ENCODE measurements around the gene PLEKHA7.
"Not testable (repeated sequence)": the region's sequence is repeated elsewhere in the genome, so short reads cannot be mapped to it uniquely, and the experiment has no call there.

Gene PLEKHA7

DNA sequence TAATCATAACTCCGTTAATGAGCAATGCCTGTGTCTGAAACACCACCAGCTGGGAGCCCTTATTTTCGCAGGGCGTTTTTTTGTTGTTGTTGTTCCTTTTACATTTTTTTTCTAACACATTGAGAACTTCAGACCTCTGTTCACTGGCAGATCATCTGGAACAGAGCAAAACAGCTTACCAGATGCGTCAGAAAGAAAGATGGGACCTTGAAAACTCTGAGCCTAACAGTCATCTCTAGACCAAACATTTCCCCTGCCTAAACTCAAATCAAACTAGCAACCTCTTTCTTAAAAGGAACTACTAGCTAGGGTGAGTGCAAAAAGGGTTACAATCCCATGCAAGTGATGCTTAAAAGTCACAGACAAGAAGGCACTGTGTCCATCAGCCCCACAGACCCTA, 93.2 kb downstream of the PLEKHA7 start:
- Histone ChIP-seq H3K4me1 (ENCODE audit: insufficient read depth, low read length) (peaks cover 11% of the 10 kb centered on the region), H3K9me3 (ENCODE audit: insufficient read depth, low read depth, low read length) (no peaks in the 10 kb centered on the region), H3K27ac (ENCODE audit: low read depth, low read length) (no peak overlapping the region), H3K27me3 (ENCODE audit: insufficient read depth, low read length) (peaks cover 43% of the 10 kb centered on the region), H3K9ac (ENCODE audit: low read depth, low read length) (no peak overlapping the region), H3K36me3 (ENCODE audit: insufficient read depth, low read length) (no peaks in the 10 kb centered on the region), H3K4me3 (ENCODE audit: low read length) (no peak overlapping the region)
- WGBS = 96% methylated on average over 4 of the region's 4 CpGs

DNA sequence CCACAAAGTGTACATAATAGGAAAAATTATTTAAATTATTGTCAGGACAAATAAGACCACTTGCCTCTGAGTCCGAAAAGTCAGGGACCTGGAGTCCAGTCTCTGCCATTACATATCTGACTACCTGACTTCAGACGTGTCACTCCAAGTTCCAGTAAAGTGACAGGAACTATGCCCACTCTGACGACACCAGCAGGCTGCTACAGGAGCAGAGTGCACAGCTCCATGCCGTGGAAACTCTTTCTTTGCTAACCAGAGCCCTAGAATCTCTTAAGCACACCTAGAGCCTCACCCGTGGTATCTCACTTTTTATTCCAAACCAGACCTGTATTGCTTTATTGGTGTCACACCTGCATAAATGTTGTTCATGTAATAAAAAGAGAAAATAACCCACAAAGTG, 93.7 kb downstream of the PLEKHA7 start:
- Histone ChIP-seq H3K9me3 (ENCODE audit: insufficient read depth, low read depth, low read length) (no peaks in the 10 kb centered on the region), H3K4me1 (ENCODE audit: insufficient read depth, low read length) (peaks cover 8% of the 10 kb centered on the region), H3K27ac (ENCODE audit: low read depth, low read length) (no peak overlapping the region), H3K4me3 (ENCODE audit: low read length) (no peak overlapping the region), H3K27me3 (ENCODE audit: insufficient read depth, low read length) (peaks cover 39% of the 10 kb centered on the region), H3K36me3 (ENCODE audit: insufficient read depth, low read length) (no peaks in the 10 kb centered on the region), H3K9ac (ENCODE audit: low read depth, low read length) (no peak overlapping the region)
- 86% methylated on average over 5 of the region's 5 CpGs for WGBS

DNA sequence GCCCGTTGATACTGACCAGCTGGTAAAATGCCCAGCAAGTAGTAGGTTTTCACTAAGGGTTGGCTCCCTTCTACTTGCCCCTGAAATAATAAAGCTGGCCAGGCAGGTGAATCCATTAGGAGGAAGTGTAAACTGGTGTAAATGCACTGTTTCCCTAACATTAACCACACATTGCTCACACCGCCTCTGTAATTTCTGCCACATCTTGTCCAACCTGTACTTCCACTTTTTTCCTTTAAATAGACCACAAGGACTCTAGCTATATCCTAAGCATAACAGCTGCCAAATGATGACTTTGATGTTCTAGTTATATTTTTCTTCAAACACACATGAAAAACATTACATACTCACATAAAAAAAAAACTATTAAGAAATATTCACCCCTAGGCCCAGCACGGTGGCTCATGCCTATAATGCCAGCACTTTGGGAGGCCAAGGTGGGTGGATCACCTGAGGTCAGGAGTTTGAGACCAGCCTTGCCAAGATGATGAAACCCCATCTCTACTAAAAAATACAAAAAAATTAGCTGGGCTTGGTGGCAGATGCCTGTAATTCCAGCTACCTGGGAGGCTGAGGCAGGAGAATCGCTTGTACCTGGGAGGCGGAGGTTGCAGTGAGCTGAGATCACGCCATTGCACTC, 95.6 kb downstream of the PLEKHA7 start:
- H3K4me1 ChIP-seq (ENCODE audit: insufficient read depth, low read length); H3K9ac ChIP-seq (ENCODE audit: low read depth, low read length); H3K9me3 ChIP-seq (ENCODE audit: insufficient read depth, low read depth, low read length); H3K4me3 ChIP-seq (ENCODE audit: low read length); H3K27ac ChIP-seq (ENCODE audit: low read depth, low read length); H3K36me3 ChIP-seq (ENCODE audit: insufficient read depth, low read length): not testable (repeated sequence)
- H3K27me3 ChIP-seq (ENCODE audit: insufficient read depth, low read length) = peaks cover 20% of the 10 kb centered on the region
- WGBS = 96% methylated on average over 6 of the region's 6 CpGs

DNA sequence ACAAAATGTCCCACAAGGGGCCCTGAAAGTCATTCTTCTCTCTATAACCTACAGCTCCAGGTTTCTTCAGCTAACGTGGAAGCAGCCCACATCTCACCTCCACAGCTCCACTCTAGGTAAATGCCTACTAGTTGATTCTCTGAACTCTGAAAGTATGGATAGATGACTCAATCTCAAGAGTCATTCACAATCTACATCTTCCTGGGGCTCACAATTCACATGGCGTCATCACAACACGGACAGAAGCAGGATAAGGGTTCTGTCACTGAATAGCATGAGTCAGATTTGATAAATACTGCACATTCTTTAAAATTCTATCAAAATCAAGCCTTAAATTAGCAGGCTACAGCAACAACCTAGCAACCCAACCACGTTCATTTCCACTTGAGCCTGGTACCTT, 96.3 kb downstream of the PLEKHA7 start:
- Histone ChIP-seq H3K9ac (ENCODE audit: low read depth, low read length) (no peak overlapping the region), H3K27me3 (ENCODE audit: insufficient read depth, low read length) (peaks cover 12% of the 10 kb centered on the region), H3K4me1 (ENCODE audit: insufficient read depth, low read length) (peaks cover 6% of the 10 kb centered on the region; the same call in 1 of the 2 replicates), H3K27ac (ENCODE audit: low read depth, low read length) (no peak overlapping the region), H3K4me3 (ENCODE audit: low read length) (no peak overlapping the region), H3K9me3 (ENCODE audit: insufficient read depth, low read depth, low read length) (no peaks in the 10 kb centered on the region), H3K36me3 (ENCODE audit: insufficient read depth, low read length) (no peaks in the 10 kb centered on the region)
- 91% methylated on average over 4 of the region's 4 CpGs for WGBS

DNA sequence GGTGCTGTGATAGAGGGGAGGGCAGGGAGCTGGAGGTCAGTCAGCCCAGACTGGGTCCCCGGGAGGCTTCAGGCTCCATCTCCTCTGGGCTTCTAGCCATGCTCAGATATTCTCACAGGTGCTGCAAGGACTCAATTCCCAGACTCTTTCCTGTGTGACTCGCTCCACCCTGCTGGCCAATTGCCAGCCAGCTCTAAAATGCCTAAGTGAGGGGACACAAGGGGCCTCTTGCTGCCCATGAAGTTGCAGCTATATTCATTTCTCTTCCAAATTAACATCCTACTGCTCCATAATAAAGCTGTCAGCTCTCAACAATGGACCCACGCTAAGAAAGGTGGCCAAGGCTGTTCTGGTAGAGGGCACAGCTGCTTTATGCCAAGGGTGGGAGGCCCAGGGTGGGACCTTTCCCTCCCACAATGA, 101.5 kb downstream of the PLEKHA7 start:
- no peaks in the 10 kb centered on the region for H3K9me3 ChIP-seq (ENCODE audit: insufficient read depth, low read depth, low read length)
- peaks cover 9% of the 10 kb centered on the region; the same call in 1 of the 2 replicates for H3K4me1 ChIP-seq (ENCODE audit: insufficient read depth, low read length)
- no peak overlapping the region for H3K27ac ChIP-seq (ENCODE audit: low read depth, low read length)
- H3K4me3 ChIP-seq (ENCODE audit: low read length) = no peak overlapping the region
- 62% methylated on average over 3 of the region's 3 CpGs for WGBS
- H3K9ac ChIP-seq (ENCODE audit: low read depth, low read length) = no peak overlapping the region
- no peaks in the 10 kb centered on the region for H3K27me3 ChIP-seq (ENCODE audit: insufficient read depth, low read length)
- H3K36me3 ChIP-seq (ENCODE audit: insufficient read depth, low read length) = no peaks in the 10 kb centered on the region

DNA sequence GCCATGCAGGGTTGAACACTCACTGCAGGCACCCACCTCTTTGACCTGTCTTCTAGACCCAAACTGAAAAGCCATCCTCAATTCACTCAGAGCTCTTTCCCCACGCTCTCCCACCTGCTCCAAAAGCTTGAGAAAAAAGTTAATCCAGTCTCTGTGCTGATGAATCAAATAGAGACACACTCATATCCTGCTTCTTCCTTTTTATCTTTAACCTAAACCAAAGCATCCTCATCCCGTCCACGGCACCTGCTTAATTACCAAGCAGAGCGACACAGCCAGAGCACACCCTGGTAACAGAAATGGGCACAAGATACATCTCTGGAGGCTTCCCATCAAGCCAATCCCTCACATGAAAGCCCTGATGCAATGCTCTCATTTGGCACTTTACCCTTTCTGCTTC, 102.6 kb downstream of the PLEKHA7 start:
- H3K9ac ChIP-seq (ENCODE audit: low read depth, low read length) = peak overlapping the region; percentile 11; the same call in 1 of the 2 replicates
- H3K27me3 ChIP-seq (ENCODE audit: insufficient read depth, low read length) = no peaks in the 10 kb centered on the region
- no peak overlapping the region for H3K27ac ChIP-seq (ENCODE audit: low read depth, low read length)
- H3K36me3 ChIP-seq (ENCODE audit: insufficient read depth, low read length) = no peaks in the 10 kb centered on the region
- H3K4me3 ChIP-seq (ENCODE audit: low read length) = no peak overlapping the region
- H3K9me3 ChIP-seq (ENCODE audit: insufficient read depth, low read depth, low read length) = no peaks in the 10 kb centered on the region
- peaks cover 9% of the 10 kb centered on the region; the same call in 1 of the 2 replicates for H3K4me1 ChIP-seq (ENCODE audit: insufficient read depth, low read length)
- WGBS = 95% methylated on average over 4 of the region's 4 CpGs

DNA sequence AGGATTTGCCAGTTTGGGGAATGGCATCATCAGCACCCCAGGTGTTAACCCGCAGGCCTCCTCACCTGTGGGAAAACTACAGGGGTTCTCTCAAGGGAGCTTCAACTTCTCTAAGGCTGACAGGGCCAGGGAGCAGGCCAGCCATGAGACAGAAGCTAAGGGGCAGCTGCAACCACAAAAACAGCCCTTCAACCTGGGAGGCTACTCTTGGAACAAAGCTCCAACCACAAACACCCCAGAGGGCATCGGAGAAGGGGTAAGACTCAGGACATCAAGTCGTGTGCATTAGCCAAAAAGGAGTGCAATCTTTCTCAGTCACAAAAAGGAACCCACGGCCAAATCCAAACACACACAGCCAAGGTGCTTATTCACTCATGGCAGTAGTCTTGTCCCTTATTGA, 103.0 kb downstream of the PLEKHA7 start:
- Histone ChIP-seq H3K36me3 (ENCODE audit: insufficient read depth, low read length) (no peaks in the 10 kb centered on the region), H3K9ac (ENCODE audit: low read depth, low read length) (peak overlapping the region; percentile 11; the same call in 1 of the 2 replicates), H3K27me3 (ENCODE audit: insufficient read depth, low read length) (no peaks in the 10 kb centered on the region), H3K27ac (ENCODE audit: low read depth, low read length) (no peak overlapping the region), H3K4me3 (ENCODE audit: low read length) (no peak overlapping the region), H3K9me3 (ENCODE audit: insufficient read depth, low read depth, low read length) (no peaks in the 10 kb centered on the region), H3K4me1 (ENCODE audit: insufficient read depth, low read length) (peaks cover 9% of the 10 kb centered on the region; the same call in 1 of the 2 replicates)
- WGBS = 86% methylated on average over 4 of the region's 4 CpGs

DNA sequence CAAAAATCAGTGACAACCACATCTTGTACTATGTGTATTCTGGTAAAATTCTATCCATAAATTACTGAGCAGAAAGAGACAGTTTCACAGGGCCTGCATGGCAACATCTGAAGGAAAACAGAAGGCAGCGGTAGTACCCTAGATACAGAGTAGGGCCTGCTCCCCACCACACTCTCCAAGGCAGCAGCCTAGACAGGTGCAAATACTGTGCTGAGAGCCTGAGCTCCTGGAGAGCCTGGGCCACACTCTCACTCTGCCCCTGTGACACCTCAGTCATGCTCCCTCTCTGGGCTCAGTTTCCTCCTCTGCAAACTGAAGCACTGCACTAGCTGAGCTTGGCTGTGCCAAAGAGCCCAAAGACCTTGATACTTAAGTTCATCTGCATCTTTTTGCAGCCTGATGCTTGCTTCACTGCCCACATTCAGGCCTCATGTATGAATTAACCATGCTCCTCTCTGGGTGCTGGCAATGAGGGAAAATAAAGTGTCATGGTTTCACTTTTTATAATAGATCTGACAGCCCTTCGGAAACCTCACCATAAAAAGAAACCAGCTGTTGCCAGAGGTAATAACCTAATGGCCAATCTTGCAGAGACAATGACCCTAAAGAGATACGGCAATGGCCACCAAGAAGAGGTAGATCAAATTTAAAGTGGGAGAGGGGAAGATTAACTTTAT, 104.7 kb downstream of the PLEKHA7 start:
- 95% methylated on average over 3 of the region's 3 CpGs for WGBS
- no peak overlapping the region for H3K4me3 ChIP-seq (ENCODE audit: low read length)

DNA sequence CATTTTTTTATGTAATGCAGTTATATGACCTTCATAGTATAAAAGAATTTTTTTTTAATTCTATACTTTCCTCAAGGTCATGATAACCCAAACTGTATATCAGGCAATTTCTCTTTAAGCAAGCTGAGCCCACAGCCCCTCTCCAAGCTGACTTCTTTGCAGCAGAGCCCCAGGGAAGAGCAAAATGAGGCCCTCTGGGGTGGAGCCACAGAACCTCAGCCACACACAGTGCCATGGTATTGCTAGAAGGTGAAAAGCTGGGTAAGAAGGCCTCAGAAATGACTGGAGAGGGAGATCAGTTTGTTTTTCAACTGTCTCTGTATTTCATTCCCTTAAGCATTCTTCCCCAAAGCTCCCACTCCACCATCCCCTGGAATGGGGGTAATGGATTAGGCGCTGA, 108.8 kb downstream of the PLEKHA7 start:
- Histone ChIP-seq H3K36me3 (ENCODE audit: insufficient read depth, low read length) (no peaks in the 10 kb centered on the region), H3K4me3 (ENCODE audit: low read length) (no peak overlapping the region), H3K27me3 (ENCODE audit: insufficient read depth, low read length) (peaks cover 1% of the 10 kb centered on the region; the same call in 1 of the 2 replicates), H3K9ac (ENCODE audit: low read depth, low read length) (no peak overlapping the region), H3K27ac (ENCODE audit: low read depth, low read length) (no peak overlapping the region), H3K4me1 (ENCODE audit: insufficient read depth, low read length) (no peaks in the 10 kb centered on the region), H3K9me3 (ENCODE audit: insufficient read depth, low read depth, low read length) (no peaks in the 10 kb centered on the region)
- WGBS = no CpG with 5 or more reads among the region's 1 CpG

More for the DNA sequence above, 104.7 kb downstream of the PLEKHA7 start:
- no peaks in the 10 kb centered on the region for H3K9me3 ChIP-seq (ENCODE audit: insufficient read depth, low read depth, low read length)
- H3K36me3 ChIP-seq (ENCODE audit: insufficient read depth, low read length) = no peaks in the 10 kb centered on the region
- no peak overlapping the region for H3K9ac ChIP-seq (ENCODE audit: low read depth, low read length)
- H3K27me3 ChIP-seq (ENCODE audit: insufficient read depth, low read length) = no peaks in the 10 kb centered on the region
- peaks cover 9% of the 10 kb centered on the region; the same call in 1 of the 2 replicates for H3K4me1 ChIP-seq (ENCODE audit: insufficient read depth, low read length)
- no peak overlapping the region for H3K27ac ChIP-seq (ENCODE audit: low read depth, low read length)

DNA sequence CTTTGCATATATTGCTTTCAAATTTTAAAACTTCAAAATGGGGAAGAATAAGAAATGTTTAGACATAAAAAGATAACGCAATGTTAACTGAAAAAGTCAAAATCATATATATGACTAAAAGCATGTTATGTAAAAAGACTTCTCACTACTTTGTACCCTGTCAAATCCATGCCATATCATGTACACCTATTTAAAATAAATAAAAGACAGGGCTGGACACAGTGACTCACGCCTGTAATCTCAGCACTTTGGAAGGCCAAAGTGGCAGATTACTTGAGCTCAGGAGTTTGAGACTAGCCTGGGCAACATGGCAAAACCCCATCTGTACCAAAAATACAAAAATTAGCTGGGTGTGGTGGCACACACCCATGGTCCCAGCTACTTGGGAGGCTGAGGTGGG, 109.5 kb downstream of the PLEKHA7 start:
- not testable (repeated sequence) for H3K9ac ChIP-seq (ENCODE audit: low read depth, low read length); H3K4me3 ChIP-seq (ENCODE audit: low read length); H3K27ac ChIP-seq (ENCODE audit: low read depth, low read length); H3K36me3 ChIP-seq (ENCODE audit: insufficient read depth, low read length); H3K4me1 ChIP-seq (ENCODE audit: insufficient read depth, low read length); H3K9me3 ChIP-seq (ENCODE audit: insufficient read depth, low read depth, low read length); H3K27me3 ChIP-seq (ENCODE audit: insufficient read depth, low read length)
- WGBS = 88% methylated on average over 1 of the region's 2 CpGs

DNA sequence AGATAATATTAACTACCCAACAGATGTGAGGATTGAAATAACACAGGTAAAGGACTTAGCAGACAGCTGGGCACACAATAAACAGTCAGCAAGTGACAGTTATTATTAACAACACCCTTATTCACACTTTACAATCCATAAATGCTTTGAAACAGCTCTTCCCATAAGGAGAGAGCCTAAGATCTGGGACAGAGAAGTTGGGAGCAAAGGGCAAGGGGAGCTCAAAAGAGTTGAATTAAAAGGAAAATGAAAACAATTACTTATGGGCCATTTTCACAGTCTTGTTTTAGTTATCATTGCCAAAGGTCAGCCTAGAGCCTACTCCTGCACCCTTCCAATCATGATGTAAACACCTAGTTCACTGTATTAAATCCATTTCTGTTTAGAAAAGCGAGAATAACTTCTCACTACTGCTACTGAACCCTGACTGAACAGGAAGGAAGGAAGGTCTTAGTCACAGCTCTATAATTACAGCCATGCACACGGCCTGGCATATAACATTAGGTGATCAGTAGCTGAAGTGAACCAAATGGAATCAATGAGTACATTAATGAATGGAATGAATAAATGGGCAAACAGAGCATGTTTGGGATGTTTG, 111.3 kb downstream of the PLEKHA7 start:
- Histone ChIP-seq H3K4me1 (ENCODE audit: insufficient read depth, low read length) (peaks cover 9% of the 10 kb centered on the region; the same call in 1 of the 2 replicates), H3K9ac (ENCODE audit: low read depth, low read length) (no peak overlapping the region), H3K36me3 (ENCODE audit: insufficient read depth, low read length) (no peaks in the 10 kb centered on the region), H3K27me3 (ENCODE audit: insufficient read depth, low read length) (peaks cover 9% of the 10 kb centered on the region; the same call in 1 of the 2 replicates), H3K9me3 (ENCODE audit: insufficient read depth, low read depth, low read length) (no peaks in the 10 kb centered on the region), H3K27ac (ENCODE audit: low read depth, low read length) (no peak overlapping the region), H3K4me3 (ENCODE audit: low read length) (no peak overlapping the region)
- 91% methylated on average over 2 of the region's 2 CpGs for WGBS
